HEK293 (cell line): ENCODE results near the gene TEPSIN.

Experiments used
- CTCF ChIA-PET: fragments of 350-600 bp; formaldehyde crosslinking; extraction: SDS; loops from one replicate; lab custom pipeline; 2021; ENCODE audit warnings: antibody characterized with exemption; lab: Yijun Ruan, JAX
- POLR2A ChIA-PET: fragments of 300-600 bp; formaldehyde crosslinking; extraction: SDS; loops from one replicate; lab custom pipeline; 2020; ENCODE audit warnings: antibody characterized with exemption, inconsistent platforms; lab: Yijun Ruan, JAX
- H3K27ac ChIP-seq: fragments of 200-500 bp; sonication (Bioruptor generic); 2 replicates; pipeline ENCODE4 v1.5.1; 2014; ENCODE audit warnings: low read depth, low read length, control low read depth, inconsistent platforms; ENCODE audit errors: extremely low read depth
- H3K36me3 ChIP-seq, 2 experiments: fragments of 200-500 bp in 1 of 2; sonication (Bioruptor generic) in 1 of 2; 1 replicate in 1 of 2; 2 replicates in 1 of 2; pipeline ENCODE4 v1.5.1; 2014 to 2017; ENCODE audit warnings: inconsistent platforms in 2 of 2, low read length in 2 of 2; ENCODE audit not compliant: control insufficient read depth in 2 of 2, insufficient read depth in 1 of 2
- H3K4me1 ChIP-seq: fragments of 200-500 bp; sonication (Bioruptor generic); 2 replicates; pipeline ENCODE4 v1.5.1; 2014; ENCODE audit warnings: mild to moderate bottlenecking, low read length, inconsistent platforms; ENCODE audit not compliant: control insufficient read depth, insufficient read depth
- H3K4me3 ChIP-seq: 2 replicates; pipeline ENCODE4 v1.5.1; 2011; ENCODE audit warnings: low read depth, mild to moderate bottlenecking, control low read depth, low read length, moderate library complexity
- H3K9me3 ChIP-seq: fragments of 200-500 bp; sonication (Bioruptor generic); 2 replicates; pipeline ENCODE4 v1.5.1; 2014; ENCODE audit warnings: low read depth, low read length, inconsistent platforms; ENCODE audit not compliant: control insufficient read depth, insufficient read depth
- HOXC10 ChIP-seq: sonication (generic); formaldehyde crosslinking; IDR thresholded peaks from 2 replicates; pipeline ENCODE4 v1.8.1; 2023; ENCODE audit warnings: mild to moderate bottlenecking, missing genetic modification reagents
- SP7 ChIP-seq: fragments of 450-650 bp; formaldehyde crosslinking; IDR thresholded peaks from 2 replicates; pipeline ENCODE4 v1.5.1; 2016; ENCODE audit warnings: missing biosample characterization, missing genetic modification characterization
- ZBTB48 ChIP-seq: fragments of 450-650 bp; formaldehyde crosslinking; IDR thresholded peaks from 2 replicates; pipeline ENCODE4 v1.5.1; 2016; ENCODE audit warnings: missing biosample characterization, missing genetic modification characterization
- ZBTB7A ChIP-seq: fragments of 450-650 bp; formaldehyde crosslinking; IDR thresholded peaks from 2 replicates; pipeline ENCODE4 v1.5.1; 2016; ENCODE audit warnings: low read depth, missing biosample characterization, missing genetic modification characterization
- ZNF140 ChIP-seq: fragments of 450-650 bp; formaldehyde crosslinking; IDR thresholded peaks from 2 replicates; pipeline ENCODE4 v1.5.1; 2016; ENCODE audit warnings: missing biosample characterization, missing genetic modification characterization
- ZNF16 ChIP-seq: fragments of 450-650 bp; formaldehyde crosslinking; IDR thresholded peaks from 2 replicates; pipeline ENCODE4 v1.5.1; 2016; ENCODE audit warnings: low read depth, missing biosample characterization, missing genetic modification characterization
- ZNF2 ChIP-seq: fragments of 450-650 bp; formaldehyde crosslinking; IDR thresholded peaks from 2 replicates; pipeline ENCODE4 v1.5.1; 2016; ENCODE audit warnings: missing biosample characterization, missing genetic modification characterization
- ZNF292 ChIP-seq: fragments of 450-650 bp; formaldehyde crosslinking; IDR thresholded peaks from 2 replicates; pipeline ENCODE4 v1.5.1; 2016; ENCODE audit warnings: low read depth, missing biosample characterization, missing genetic modification characterization, borderline replicate concordance
- ZNF37A ChIP-seq: fragments of 450-650 bp; IDR thresholded peaks from 2 replicates; pipeline ENCODE4 v1.5.1; 2018; ENCODE audit warnings: missing biosample characterization, missing genetic modification characterization
- ZNF423 ChIP-seq: fragments of 450-650 bp; formaldehyde crosslinking; IDR thresholded peaks from 2 replicates; pipeline ENCODE4 v1.5.1; 2016; ENCODE audit warnings: missing biosample characterization, missing genetic modification characterization
- ZNF426 ChIP-seq: fragments of 450-650 bp; formaldehyde crosslinking; IDR thresholded peaks from 2 replicates; pipeline ENCODE4 v1.5.1; 2017; ENCODE audit warnings: missing biosample characterization, missing genetic modification characterization, mild to moderate bottlenecking, inconsistent platforms, moderate library complexity
- TF ChIP-seq, protein P1 (sequence below): fragments of 450-650 bp; formaldehyde crosslinking; IDR thresholded peaks from 2 replicates; pipeline ENCODE4 v1.5.1; 2017; ENCODE audit warnings: missing biosample characterization, missing genetic modification characterization
- TF ChIP-seq, protein P2 (sequence below): fragments of 450-650 bp; formaldehyde crosslinking; IDR thresholded peaks from 2 replicates; pipeline ENCODE4 v1.5.1; 2016; ENCODE audit warnings: missing biosample characterization, missing genetic modification characterization
- TF ChIP-seq, protein P3 (sequence below): fragments of 450-650 bp; formaldehyde crosslinking; IDR thresholded peaks from 2 replicates; pipeline ENCODE4 v1.5.0; 2017; ENCODE audit warnings: missing biosample characterization, missing genetic modification characterization, borderline replicate concordance
- TF ChIP-seq, protein P4 (sequence below): fragments of 450-650 bp; formaldehyde crosslinking; IDR thresholded peaks from 2 replicates; pipeline ENCODE4 v1.5.1; 2016; ENCODE audit warnings: missing biosample characterization, missing genetic modification characterization
- TF ChIP-seq, protein P5 (sequence below): fragments of 450-650 bp; formaldehyde crosslinking; conservative IDR thresholded peaks from 2 replicates; pipeline ENCODE4 v1.5.1; 2016; ENCODE audit warnings: low read depth, missing biosample characterization, missing genetic modification characterization
- TF ChIP-seq, protein P6 (sequence below): fragments of 450-650 bp; formaldehyde crosslinking; IDR thresholded peaks from 2 replicates; pipeline ENCODE4 v1.5.1; 2016; ENCODE audit warnings: missing biosample characterization, missing genetic modification characterization
- TF ChIP-seq, protein P7 (sequence below): fragments of 450-650 bp; formaldehyde crosslinking; IDR thresholded peaks from 2 replicates; pipeline ENCODE4 v1.5.1; 2016; ENCODE audit warnings: missing biosample characterization, missing genetic modification characterization

Gene TEPSIN

DNA sequence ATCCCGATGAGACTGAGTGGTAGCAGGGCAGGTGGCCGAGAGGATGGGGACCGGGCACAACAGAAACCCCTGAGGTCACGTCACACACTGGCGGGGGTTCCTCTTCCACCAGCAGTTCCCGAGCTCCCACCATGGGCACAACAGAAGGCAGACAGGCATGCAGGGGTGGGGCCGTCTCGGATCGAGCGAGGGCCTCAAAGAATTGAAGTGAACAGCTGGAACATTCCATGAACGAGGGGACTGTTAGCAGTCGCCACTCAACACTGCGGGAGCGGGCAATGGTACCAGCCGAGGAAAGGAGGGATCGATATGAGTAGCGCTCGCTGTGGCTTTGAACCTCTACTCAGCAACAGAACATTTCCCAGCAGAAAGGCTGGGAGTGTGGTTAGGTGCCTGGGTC is 21.4 kb downstream of the TEPSIN start (continued):
- TF ChIP-seq, protein P1, sequence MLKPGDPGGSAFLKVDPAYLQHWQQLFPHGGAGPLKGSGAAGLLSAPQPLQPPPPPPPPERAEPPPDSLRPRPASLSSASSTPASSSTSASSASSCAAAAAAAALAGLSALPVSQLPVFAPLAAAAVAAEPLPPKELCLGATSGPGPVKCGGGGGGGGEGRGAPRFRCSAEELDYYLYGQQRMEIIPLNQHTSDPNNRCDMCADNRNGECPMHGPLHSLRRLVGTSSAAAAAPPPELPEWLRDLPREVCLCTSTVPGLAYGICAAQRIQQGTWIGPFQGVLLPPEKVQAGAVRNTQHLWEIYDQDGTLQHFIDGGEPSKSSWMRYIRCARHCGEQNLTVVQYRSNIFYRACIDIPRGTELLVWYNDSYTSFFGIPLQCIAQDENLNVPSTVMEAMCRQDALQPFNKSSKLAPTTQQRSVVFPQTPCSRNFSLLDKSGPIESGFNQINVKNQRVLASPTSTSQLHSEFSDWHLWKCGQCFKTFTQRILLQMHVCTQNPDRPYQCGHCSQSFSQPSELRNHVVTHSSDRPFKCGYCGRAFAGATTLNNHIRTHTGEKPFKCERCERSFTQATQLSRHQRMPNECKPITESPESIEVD = no peak
- TF ChIP-seq, protein P2, sequence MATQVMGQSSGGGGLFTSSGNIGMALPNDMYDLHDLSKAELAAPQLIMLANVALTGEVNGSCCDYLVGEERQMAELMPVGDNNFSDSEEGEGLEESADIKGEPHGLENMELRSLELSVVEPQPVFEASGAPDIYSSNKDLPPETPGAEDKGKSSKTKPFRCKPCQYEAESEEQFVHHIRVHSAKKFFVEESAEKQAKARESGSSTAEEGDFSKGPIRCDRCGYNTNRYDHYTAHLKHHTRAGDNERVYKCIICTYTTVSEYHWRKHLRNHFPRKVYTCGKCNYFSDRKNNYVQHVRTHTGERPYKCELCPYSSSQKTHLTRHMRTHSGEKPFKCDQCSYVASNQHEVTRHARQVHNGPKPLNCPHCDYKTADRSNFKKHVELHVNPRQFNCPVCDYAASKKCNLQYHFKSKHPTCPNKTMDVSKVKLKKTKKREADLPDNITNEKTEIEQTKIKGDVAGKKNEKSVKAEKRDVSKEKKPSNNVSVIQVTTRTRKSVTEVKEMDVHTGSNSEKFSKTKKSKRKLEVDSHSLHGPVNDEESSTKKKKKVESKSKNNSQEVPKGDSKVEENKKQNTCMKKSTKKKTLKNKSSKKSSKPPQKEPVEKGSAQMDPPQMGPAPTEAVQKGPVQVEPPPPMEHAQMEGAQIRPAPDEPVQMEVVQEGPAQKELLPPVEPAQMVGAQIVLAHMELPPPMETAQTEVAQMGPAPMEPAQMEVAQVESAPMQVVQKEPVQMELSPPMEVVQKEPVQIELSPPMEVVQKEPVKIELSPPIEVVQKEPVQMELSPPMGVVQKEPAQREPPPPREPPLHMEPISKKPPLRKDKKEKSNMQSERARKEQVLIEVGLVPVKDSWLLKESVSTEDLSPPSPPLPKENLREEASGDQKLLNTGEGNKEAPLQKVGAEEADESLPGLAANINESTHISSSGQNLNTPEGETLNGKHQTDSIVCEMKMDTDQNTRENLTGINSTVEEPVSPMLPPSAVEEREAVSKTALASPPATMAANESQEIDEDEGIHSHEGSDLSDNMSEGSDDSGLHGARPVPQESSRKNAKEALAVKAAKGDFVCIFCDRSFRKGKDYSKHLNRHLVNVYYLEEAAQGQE (tag by site-specific recombination) = no peak
- TF ChIP-seq HOXC10 (CRISPR knock-in tag) = no peak

DNA sequence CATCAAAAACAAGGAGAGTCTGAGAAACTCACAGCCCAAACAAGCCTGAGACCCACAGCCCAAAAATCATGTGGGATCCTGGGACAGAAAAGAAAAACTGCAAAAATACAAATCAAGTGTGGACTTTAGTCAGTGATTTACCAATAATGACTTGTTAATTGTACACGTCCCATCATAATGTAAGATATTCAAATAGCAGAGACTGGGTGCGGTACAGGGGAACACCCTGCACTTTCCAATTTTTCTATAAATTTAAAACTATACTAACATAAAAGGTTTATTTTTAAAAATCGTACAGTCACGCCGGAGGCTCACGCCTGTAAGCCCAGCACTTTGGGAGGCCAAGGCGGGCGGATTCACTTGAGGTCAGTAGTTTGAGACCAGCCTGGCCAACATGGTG is 24.9 kb downstream of the TEPSIN start:
- no peaks in the 10 kb centered on the region for H3K9me3 ChIP-seq
- TF ChIP-seq, protein P3, sequence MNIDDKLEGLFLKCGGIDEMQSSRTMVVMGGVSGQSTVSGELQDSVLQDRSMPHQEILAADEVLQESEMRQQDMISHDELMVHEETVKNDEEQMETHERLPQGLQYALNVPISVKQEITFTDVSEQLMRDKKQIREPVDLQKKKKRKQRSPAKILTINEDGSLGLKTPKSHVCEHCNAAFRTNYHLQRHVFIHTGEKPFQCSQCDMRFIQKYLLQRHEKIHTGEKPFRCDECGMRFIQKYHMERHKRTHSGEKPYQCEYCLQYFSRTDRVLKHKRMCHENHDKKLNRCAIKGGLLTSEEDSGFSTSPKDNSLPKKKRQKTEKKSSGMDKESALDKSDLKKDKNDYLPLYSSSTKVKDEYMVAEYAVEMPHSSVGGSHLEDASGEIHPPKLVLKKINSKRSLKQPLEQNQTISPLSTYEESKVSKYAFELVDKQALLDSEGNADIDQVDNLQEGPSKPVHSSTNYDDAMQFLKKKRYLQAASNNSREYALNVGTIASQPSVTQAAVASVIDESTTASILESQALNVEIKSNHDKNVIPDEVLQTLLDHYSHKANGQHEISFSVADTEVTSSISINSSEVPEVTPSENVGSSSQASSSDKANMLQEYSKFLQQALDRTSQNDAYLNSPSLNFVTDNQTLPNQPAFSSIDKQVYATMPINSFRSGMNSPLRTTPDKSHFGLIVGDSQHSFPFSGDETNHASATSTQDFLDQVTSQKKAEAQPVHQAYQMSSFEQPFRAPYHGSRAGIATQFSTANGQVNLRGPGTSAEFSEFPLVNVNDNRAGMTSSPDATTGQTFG (tag by site-specific recombination) = no peak
- TF ChIP-seq ZNF2 (tag by site-specific recombination) (no peak), ZNF292 (tag by site-specific recombination) (no peak), ZNF16 (tag by site-specific recombination) (no peak), ZBTB48 (tag by site-specific recombination) (no peak), ZNF140 (tag by site-specific recombination) (no peak), ZNF37A (tag by site-specific recombination) (no peak), ZNF426 (tag by site-specific recombination) (no peak), ZNF423 (tag by site-specific recombination) (no peak), ZBTB7A (no peak), SP7 (tag by site-specific recombination) (no peak)
- TF ChIP-seq, protein P4, sequence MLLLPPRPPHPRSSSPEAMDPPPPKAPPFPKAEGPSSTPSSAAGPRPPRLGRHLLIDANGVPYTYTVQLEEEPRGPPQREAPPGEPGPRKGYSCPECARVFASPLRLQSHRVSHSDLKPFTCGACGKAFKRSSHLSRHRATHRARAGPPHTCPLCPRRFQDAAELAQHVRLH (tag by site-specific recombination) = no peak
- TF ChIP-seq, protein P5, sequence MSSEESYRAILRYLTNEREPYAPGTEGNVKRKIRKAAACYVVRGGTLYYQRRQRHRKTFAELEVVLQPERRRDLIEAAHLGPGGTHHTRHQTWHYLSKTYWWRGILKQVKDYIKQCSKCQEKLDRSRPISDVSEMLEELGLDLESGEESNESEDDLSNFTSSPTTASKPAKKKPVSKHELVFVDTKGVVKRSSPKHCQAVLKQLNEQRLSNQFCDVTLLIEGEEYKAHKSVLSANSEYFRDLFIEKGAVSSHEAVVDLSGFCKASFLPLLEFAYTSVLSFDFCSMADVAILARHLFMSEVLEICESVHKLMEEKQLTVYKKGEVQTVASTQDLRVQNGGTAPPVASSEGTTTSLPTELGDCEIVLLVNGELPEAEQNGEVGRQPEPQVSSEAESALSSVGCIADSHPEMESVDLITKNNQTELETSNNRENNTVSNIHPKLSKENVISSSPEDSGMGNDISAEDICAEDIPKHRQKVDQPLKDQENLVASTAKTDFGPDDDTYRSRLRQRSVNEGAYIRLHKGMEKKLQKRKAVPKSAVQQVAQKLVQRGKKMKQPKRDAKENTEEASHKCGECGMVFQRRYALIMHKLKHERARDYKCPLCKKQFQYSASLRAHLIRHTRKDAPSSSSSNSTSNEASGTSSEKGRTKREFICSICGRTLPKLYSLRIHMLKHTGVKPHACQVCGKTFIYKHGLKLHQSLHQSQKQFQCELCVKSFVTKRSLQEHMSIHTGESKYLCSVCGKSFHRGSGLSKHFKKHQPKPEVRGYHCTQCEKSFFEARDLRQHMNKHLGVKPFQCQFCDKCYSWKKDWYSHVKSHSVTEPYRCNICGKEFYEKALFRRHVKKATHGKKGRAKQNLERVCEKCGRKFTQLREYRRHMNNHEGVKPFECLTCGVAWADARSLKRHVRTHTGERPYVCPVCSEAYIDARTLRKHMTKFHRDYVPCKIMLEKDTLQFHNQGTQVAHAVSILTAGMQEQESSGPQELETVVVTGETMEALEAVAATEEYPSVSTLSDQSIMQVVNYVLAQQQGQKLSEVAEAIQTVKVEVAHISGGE (tag by site-specific recombination) = no peak
- TF ChIP-seq, protein P6, sequence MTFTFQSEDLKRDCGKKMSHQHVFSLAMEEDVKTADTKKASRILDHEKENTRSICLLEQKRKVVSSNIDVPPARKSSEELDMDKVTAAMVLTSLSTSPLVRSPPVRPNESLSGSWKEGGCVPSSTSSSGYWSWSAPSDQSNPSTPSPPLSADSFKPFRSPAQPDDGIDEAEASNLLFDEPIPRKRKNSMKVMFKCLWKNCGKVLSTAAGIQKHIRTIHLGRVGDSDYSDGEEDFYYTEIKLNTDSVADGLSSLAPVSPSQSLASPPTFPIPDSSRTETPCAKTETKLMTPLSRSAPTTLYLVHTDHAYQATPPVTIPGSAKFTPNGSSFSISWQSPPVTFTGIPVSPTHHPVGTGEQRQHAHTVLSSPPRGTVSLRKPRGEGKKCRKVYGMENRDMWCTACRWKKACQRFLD = no peak
- TF ChIP-seq, protein P7, sequence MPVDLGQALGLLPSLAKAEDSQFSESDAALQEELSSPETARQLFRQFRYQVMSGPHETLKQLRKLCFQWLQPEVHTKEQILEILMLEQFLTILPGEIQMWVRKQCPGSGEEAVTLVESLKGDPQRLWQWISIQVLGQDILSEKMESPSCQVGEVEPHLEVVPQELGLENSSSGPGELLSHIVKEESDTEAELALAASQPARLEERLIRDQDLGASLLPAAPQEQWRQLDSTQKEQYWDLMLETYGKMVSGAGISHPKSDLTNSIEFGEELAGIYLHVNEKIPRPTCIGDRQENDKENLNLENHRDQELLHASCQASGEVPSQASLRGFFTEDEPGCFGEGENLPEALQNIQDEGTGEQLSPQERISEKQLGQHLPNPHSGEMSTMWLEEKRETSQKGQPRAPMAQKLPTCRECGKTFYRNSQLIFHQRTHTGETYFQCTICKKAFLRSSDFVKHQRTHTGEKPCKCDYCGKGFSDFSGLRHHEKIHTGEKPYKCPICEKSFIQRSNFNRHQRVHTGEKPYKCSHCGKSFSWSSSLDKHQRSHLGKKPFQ = no peak

More for the DNA sequence above, 24.9 kb downstream of the TEPSIN start:
- no peak overlapping the region for H3K4me3 ChIP-seq
- H3K27ac ChIP-seq = no peak overlapping the region
- no peaks in the 10 kb centered on the region for H3K4me1 ChIP-seq
- POLR2A ChIA-PET = interaction anchor here (0.6 kb wide), 1 partner anchor 9 kb away, joined by 4 read pairs; the partner anchor contains the start of gene CEP131
- peaks cover 0 to 32% of the 10 kb centered on the region in 2 experiments; a peak in 2 of 3 replicates for H3K36me3 ChIP-seq
- CTCF ChIA-PET = interaction anchor here (0.7 kb wide), 1 partner anchor 24 kb away, joined by 3 read pairs; no protein-coding TSS in a partner anchor
